Measurements from ENCODE around the gene ARHGAP12.

The ARHGAP12 gene

GRCh38 chr10:31782701-31783100 is 145.9 kb downstream of the ARHGAP12 start:
- H3K9me3 ChIP-seq (ENCODE audit: low read length), result no peaks in the 10 kb centered on the region
- H3K4me3 ChIP-seq (ENCODE audit: low read depth, low read length, poor library complexity, severe bottlenecking), result no peak overlapping the region

GRCh38 chr10:31780717-31781116 is 147.9 kb downstream of the ARHGAP12 start:
- Histone ChIP-seq H2AFZ (ENCODE audit: low read length) (no peak overlapping the region), H3K36me3 (ENCODE audit: insufficient read depth, low read length) (no peaks in the 10 kb centered on the region; the same call in 1 of the 2 replicates)
- TF ChIP-seq CTCF (IDR thresholded peaks at IDR 0.05; ENCODE audit: low read length), result no peak
- no peak for TF ChIP-seq EZH2 (IDR thresholded peaks at IDR 0.05; ENCODE audit: borderline replicate concordance, low read length)

More at GRCh38 chr10:31782701-31783100, 145.9 kb downstream of the ARHGAP12 start:
- TF ChIP-seq EZH2 (IDR thresholded peaks at IDR 0.05; ENCODE audit: borderline replicate concordance, low read length) (no peak), CTCF (IDR thresholded peaks at IDR 0.05; ENCODE audit: low read length) (no peak)
- Histone ChIP-seq H3K36me3 (ENCODE audit: insufficient read depth, low read length) (no peaks in the 10 kb centered on the region), H3K4me2 (ENCODE audit: low read length) (no peak overlapping the region), H3K27ac (ENCODE audit: low read depth, low read length, poor library complexity, severe bottlenecking) (no peak overlapping the region), H2AFZ (ENCODE audit: low read length) (no peak overlapping the region), H3K27me3 (ENCODE audit: insufficient read depth, low read length) (no peaks in the 10 kb centered on the region), H3K79me2 (ENCODE audit: insufficient read depth, low read length) (no peaks in the 10 kb centered on the region), H3F3A (ENCODE audit: insufficient read depth, low read length) (no peaks in the 10 kb centered on the region), H4K20me1 (ENCODE audit: insufficient read depth, low read length) (no peaks in the 10 kb centered on the region), H3K9ac (ENCODE audit: low read length) (no peak overlapping the region), H3K4me1 (ENCODE audit: insufficient read depth, low read length, severe bottlenecking) (no peaks in the 10 kb centered on the region), H3K9me2 (ENCODE audit: low read depth, low read length) (no peaks in the 10 kb centered on the region)

DNA sequence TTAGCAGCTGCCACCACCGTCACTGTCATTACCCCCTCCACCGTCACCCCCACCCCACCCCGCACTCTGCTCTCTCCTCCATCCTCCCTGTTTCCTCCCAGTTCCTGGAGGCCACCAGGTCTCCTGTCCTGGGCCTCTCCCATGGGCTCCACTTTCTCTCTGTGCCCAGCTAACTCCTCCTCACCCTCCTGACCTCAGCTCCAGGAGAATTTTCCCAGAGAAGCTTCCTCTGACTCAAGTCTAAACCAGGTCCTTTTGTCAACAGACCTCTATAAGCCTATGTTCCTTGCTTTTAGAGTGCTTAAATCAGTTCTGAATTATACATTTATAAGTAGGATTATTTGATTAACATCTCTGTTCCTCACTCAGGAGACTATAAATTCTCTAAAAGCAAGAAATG is 150.0 kb downstream of the ARHGAP12 start:
- Histone ChIP-seq H3K9ac (ENCODE audit: low read length) (no peak overlapping the region), H3K9me2 (ENCODE audit: low read depth, low read length) (no peaks in the 10 kb centered on the region), H2AFZ (ENCODE audit: low read length) (no peak overlapping the region)

More at GRCh38 chr10:31780717-31781116, 147.9 kb downstream of the ARHGAP12 start:
- Histone ChIP-seq H3K9ac (ENCODE audit: low read length) (no peak overlapping the region), H3K27ac (ENCODE audit: low read depth, low read length, poor library complexity, severe bottlenecking) (no peak overlapping the region), H4K20me1 (ENCODE audit: insufficient read depth, low read length) (no peaks in the 10 kb centered on the region), H3K4me2 (ENCODE audit: low read length) (no peak overlapping the region), H3K4me3 (ENCODE audit: low read depth, low read length, poor library complexity, severe bottlenecking) (no peak overlapping the region), H3K79me2 (ENCODE audit: insufficient read depth, low read length) (no peaks in the 10 kb centered on the region), H3K27me3 (ENCODE audit: insufficient read depth, low read length) (no peaks in the 10 kb centered on the region; the same call in 1 of the 2 replicates), H3K4me1 (ENCODE audit: insufficient read depth, low read length, severe bottlenecking) (no peaks in the 10 kb centered on the region), H3K9me3 (ENCODE audit: low read length) (no peaks in the 10 kb centered on the region), H3K9me2 (ENCODE audit: low read depth, low read length) (no peaks in the 10 kb centered on the region), H3F3A (ENCODE audit: insufficient read depth, low read length) (no peaks in the 10 kb centered on the region)

More for the DNA sequence above, 150.0 kb downstream of the ARHGAP12 start:
- H3K27ac ChIP-seq (ENCODE audit: low read depth, low read length, poor library complexity, severe bottlenecking), result no peak overlapping the region
- no peaks in the 10 kb centered on the region for H3K79me2 ChIP-seq (ENCODE audit: insufficient read depth, low read length)
- no peaks in the 10 kb centered on the region for H4K20me1 ChIP-seq (ENCODE audit: insufficient read depth, low read length)
- H3K4me2 ChIP-seq (ENCODE audit: low read length), result no peak overlapping the region
- no peaks in the 10 kb centered on the region for H3K4me1 ChIP-seq (ENCODE audit: insufficient read depth, low read length, severe bottlenecking)
- no peaks in the 10 kb centered on the region for H3F3A ChIP-seq (ENCODE audit: insufficient read depth, low read length)
- TF ChIP-seq EZH2 (IDR thresholded peaks at IDR 0.05; ENCODE audit: borderline replicate concordance, low read length), result no peak
- TF ChIP-seq CTCF (IDR thresholded peaks at IDR 0.05; ENCODE audit: low read length), result no peak
- no peaks in the 10 kb centered on the region; the same call in 1 of the 2 replicates for H3K27me3 ChIP-seq (ENCODE audit: insufficient read depth, low read length)
- no peaks in the 10 kb centered on the region for H3K9me3 ChIP-seq (ENCODE audit: low read length)
- H3K4me3 ChIP-seq (ENCODE audit: low read depth, low read length, poor library complexity, severe bottlenecking), result no peak overlapping the region
- H3K36me3 ChIP-seq (ENCODE audit: insufficient read depth, low read length), result no peaks in the 10 kb centered on the region; the same call in 1 of the 2 replicates
